GM12872 (cell line): ENCODE measurements around the gene CATSPER3.

Experiments used
- TF ChIP-seq, protein P1 (sequence below): IDR thresholded peaks from 3 replicates; pipeline ENCODE4 v1.5.1; 2011; ENCODE audit warnings: low read depth, mild to moderate bottlenecking, low read length, moderate library complexity; ENCODE audit not compliant: insufficient read depth

Gene CATSPER3

DNA sequence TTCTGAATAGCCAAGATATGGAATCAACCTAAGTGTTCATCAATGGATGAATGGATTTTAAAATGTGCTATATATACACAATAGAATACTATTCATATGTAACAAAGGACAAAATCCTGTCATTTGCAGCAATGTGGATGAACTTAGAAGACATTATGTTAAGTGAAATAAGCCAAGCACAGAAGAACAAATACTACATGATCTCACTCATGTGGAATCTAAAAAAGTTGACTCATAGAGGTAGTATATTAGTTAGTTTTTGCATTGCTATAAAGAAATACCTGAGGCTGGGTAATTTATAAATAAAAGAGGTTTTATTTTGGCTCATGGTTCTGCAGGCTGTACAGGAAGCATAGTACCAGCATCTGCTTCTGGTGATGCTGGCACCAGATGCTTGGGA is 8.1 kb downstream of the CATSPER3 start:
- TF ChIP-seq, protein P1, sequence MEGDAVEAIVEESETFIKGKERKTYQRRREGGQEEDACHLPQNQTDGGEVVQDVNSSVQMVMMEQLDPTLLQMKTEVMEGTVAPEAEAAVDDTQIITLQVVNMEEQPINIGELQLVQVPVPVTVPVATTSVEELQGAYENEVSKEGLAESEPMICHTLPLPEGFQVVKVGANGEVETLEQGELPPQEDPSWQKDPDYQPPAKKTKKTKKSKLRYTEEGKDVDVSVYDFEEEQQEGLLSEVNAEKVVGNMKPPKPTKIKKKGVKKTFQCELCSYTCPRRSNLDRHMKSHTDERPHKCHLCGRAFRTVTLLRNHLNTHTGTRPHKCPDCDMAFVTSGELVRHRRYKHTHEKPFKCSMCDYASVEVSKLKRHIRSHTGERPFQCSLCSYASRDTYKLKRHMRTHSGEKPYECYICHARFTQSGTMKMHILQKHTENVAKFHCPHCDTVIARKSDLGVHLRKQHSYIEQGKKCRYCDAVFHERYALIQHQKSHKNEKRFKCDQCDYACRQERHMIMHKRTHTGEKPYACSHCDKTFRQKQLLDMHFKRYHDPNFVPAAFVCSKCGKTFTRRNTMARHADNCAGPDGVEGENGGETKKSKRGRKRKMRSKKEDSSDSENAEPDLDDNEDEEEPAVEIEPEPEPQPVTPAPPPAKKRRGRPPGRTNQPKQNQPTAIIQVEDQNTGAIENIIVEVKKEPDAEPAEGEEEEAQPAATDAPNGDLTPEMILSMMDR: no peak

DNA sequence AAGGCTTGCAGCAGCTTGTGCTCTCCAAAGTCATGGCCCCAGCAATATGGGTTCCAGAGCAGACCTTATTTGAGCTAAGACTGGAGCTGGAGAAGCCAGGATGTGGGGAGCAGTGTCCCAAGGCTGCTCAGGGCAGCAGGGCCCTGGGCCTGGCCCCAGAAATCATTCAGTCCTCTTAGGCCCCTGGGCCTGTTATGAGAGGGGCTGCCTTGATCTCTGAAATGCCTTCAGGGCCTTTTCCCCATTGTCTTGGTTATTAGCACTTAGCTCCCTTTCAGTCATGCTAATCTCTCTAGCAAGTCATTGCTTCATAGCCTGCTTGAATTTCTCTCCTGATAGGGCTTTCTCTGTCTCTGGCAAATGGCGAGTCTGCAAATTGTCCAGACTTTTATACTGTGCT is 9.1 kb downstream of the CATSPER3 start:
- TF ChIP-seq, protein P1: no peak

DNA sequence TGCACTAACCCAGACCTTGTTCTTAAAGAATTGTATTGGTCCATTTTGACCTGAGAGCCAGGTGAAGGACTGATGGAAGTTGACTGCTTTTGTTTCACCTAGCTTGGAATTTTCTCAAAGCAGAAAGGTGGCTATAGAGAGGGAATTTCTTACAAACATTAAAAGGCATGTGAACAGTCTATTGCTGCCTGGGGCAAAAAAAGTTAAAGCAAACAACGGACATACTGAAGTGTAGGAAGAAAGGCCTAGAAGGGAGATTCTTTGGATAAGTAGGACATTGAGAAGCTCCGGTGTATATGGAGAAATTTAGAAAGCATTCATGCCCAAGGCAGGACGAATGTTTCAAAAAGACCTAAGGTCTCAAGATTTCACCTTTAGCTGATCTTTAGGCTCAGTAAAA is 11.7 kb downstream of the CATSPER3 start:
- TF ChIP-seq, protein P1: no peak

DNA sequence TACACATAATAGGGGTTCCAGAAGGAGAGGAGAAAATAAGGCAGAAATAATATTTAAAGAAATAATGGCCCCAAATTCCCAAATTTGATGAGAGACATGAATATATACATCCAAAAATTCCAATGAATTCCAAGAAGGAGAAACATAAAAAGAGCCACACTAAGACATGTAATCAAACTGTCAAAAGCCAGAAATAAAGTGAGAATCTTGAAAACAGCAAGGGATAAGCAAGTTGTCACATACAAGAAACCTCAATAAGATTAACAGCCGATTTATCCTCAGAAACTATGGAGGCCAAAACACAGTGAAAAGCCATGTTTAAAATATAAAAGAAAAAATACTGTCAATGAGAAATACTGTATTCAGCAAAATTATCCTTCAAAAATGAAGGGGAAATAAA is 14.5 kb downstream of the CATSPER3 start:
- TF ChIP-seq, protein P1: no peak

DNA sequence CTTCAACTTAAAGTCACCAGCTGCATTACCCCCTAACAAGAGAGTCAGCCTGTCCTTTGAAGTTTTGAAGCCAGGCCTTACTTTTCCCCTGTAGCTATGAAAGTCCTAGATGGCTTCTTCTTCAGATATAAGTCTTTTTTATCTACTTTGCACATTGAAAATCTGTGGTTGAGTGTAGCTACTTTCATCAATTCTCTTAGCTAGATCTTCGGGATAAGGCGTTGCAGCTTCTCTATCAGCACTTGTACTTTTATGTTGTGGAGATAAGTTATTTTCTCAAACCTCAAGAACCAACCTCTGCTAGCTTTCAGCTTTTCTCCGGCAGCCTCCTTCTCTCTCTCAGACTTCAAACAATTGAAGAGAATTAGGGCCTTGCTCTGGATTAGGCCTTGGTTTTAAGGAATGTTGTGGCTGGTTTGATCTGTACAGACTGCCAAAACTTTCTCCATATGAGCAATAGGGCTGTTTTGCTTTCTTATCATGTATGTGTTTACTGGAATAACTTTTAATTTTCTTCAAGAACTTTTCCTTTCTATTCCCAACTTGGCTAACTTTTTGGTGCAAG is 21.6 kb downstream of the CATSPER3 start:
- TF ChIP-seq, protein P1: no peak

DNA sequence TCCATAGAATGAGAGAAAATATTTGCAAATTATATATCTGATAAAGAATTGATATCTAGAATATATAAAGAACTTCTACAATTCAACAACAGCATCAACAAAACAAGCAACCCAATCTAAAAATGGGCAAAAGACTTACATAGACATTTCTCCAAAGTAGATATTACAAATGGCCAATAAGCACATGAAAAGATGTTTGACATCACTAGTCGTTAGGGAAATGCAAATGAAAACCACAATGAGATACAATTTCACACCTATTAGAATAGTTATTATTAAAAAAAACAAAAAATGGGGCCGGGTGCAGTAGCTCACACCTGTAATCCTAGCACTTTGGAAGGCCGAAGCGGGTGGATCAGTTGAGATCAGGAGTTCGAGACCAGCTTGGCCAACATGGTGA is 24.4 kb downstream of the CATSPER3 start:
- TF ChIP-seq, protein P1: no peak

DNA sequence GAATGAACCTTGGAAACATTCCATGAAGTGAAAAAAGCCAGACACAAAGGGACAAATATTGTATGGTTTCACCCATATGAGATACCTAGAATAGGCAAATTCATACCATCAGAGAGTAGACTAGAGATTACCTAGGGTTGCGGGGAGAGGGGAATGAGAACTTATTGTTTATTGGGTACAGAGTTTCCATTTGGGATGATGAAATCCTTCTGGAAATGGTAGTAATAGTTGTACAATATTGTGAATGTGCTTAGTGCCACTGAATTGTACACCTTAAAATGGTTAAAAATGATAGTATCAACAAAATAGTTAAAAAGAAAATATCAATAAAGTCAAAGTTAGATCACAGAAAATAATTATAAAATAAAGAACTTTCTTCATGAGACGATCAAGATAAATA is 25.5 kb downstream of the CATSPER3 start:
- TF ChIP-seq, protein P1: no peak
